ENCODE measurements around the gene MKLN1. TPM values are rescaled to one million over a fixed set of nuclear protein-coding genes. Genes with fewer than 3 reads are reported as not detected.
"Not testable (repeated sequence)": the region's sequence is repeated elsewhere in the genome, so short reads cannot be mapped to it uniquely, and the experiment has no call there.

MKLN1 gene
- total and polyA plus RNA-seq, 2 donors = 14.4 to 28.9 TPM

DNA sequence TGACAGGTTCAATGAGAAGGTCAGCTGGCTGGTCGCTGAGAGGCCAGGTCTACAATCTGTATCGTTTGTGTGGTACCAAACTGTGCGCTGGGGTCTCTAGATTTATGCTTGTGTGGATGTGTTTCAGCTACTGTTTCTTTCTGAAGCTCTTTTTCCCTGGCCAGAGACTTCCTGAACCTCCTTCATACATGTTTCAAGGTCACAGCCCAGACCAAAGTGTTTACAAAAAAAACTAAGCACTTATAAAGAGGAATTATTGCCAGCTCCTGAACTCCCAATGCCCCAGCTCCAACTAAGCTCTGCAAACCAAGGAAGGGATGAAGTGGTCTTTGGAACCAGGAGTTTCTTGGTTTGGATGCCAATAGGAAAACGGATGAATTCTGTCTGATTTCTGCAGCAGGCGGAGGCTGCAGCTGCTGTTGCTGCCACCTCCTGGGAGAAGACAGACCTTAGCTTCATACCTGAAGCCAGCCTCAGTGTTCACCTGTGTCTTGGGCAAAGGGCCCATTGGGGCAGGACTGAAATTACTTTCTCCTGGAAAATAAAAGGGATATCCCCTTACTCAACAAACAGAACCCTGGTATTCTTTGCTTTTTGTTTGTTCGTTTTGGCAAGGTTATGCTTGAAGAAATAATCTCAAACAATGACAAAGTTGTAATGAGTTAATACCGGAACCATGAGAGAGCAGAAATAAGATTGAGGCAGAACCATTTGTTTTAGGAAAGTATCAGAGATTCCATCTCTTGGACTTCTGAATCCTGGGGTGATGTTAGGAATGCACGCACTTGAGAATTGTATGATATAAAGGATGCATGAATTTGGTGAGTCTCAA is 24.6 kb upstream of the MKLN1 start:
- Histone ChIP-seq H3K27ac (ENCODE audit: low read depth in 1 of 2, low read length in 1 of 2) (no peak overlapping the region), H3K4me1 (ENCODE audit: control insufficient read depth in 2 of 2, insufficient read depth in 2 of 2, low read length in 2 of 2) (no peaks in the 10 kb centered on the region), H3K9me3 (ENCODE audit: control insufficient read depth in 2 of 2, insufficient read depth in 1 of 2, low read length in 1 of 2) (peaks cover 0 to 17% of the 10 kb centered on the region in 2 donors), H3K4me3 (ENCODE audit: low read length in 2 of 2) (no peak overlapping the region), H3K27me3 (ENCODE audit: control insufficient read depth in 2 of 2, insufficient read depth in 1 of 2, low read length in 1 of 2) (no peaks in the 10 kb centered on the region), H3K36me3 (ENCODE audit: control insufficient read depth in 2 of 2, insufficient read depth in 2 of 2, low read length in 1 of 2) (no peaks in the 10 kb centered on the region)
- peak in 2 of 9 donors; percentile 18 to 19 for DNase-seq (ENCODE audit: low read depth in 6 of 9, low spot score in 9 of 9)
- WGBS = 87% methylated on average over 8 of the region's 8 CpGs

DNA sequence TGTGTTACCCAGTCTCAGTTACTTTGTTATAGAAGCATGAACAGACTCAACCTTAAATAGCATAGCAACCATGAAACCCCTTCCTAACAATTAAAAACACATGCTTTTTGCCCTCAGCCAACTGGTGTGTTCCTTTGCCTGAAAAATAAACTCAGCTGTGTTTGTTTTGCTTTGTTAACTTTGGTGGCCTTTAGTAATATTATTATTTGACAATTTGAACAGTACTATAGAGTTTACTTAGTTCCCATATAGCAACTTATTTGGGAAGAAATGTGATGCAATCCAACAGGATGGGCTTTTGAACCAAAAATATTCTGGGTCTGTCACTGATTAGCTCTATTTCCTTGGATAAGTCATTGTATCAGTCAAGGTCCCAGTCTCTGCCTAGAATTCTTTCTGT is 22.5 kb upstream of the MKLN1 start:
- Histone ChIP-seq H3K27ac (ENCODE audit: low read depth in 1 of 2, low read length in 1 of 2) (no peak overlapping the region), H3K4me1 (ENCODE audit: control insufficient read depth in 2 of 2, insufficient read depth in 2 of 2, low read length in 2 of 2) (no peaks in the 10 kb centered on the region), H3K36me3 (ENCODE audit: control insufficient read depth in 2 of 2, insufficient read depth in 2 of 2, low read length in 1 of 2) (no peaks in the 10 kb centered on the region), H3K4me3 (ENCODE audit: low read length in 2 of 2) (no peak overlapping the region), H3K9me3 (ENCODE audit: control insufficient read depth in 2 of 2, insufficient read depth in 1 of 2, low read length in 1 of 2) (peaks cover 0 to 24% of the 10 kb centered on the region in 2 donors), H3K27me3 (ENCODE audit: control insufficient read depth in 2 of 2, insufficient read depth in 1 of 2, low read length in 1 of 2) (no peaks in the 10 kb centered on the region)
- no peak for DNase-seq (ENCODE audit: low read depth in 6 of 9, low spot score in 9 of 9)

DNA sequence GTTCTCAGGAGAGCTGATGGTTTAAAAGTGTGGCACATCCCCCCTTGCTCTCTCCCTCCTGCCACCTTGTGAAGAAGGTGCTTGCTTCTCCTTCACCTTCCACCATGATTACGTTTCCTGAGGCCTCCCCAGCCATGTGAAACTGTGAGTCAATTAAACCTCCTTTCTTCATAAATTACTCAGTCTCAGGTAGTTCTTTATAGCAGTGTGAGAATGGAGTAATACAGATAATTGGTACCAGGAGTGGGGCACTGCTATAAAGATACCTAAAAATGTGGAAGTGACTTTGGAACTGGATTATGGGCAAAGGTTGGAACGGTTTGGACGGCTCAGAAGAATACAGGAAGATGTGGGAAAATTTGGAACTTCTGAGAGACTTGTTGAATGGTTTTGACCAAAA is 21.6 kb upstream of the MKLN1 start:
- not testable (repeated sequence) for H3K4me1 ChIP-seq (ENCODE audit: control insufficient read depth in 2 of 2, insufficient read depth in 2 of 2, low read length in 2 of 2); H3K27ac ChIP-seq (ENCODE audit: low read depth in 1 of 2, low read length in 1 of 2); H3K27me3 ChIP-seq (ENCODE audit: control insufficient read depth in 2 of 2, insufficient read depth in 1 of 2, low read length in 1 of 2); H3K36me3 ChIP-seq (ENCODE audit: control insufficient read depth in 2 of 2, insufficient read depth in 2 of 2, low read length in 1 of 2); DNase-seq (ENCODE audit: low read depth in 6 of 9, low spot score in 9 of 9); H3K4me3 ChIP-seq (ENCODE audit: low read length in 2 of 2)
- 96% methylated on average over 3 of the region's 3 CpGs for WGBS
- H3K9me3 ChIP-seq (ENCODE audit: control insufficient read depth in 2 of 2, insufficient read depth in 1 of 2, low read length in 1 of 2) = peaks cover 0 to 24% of the 10 kb centered on the region in 2 donors

DNA sequence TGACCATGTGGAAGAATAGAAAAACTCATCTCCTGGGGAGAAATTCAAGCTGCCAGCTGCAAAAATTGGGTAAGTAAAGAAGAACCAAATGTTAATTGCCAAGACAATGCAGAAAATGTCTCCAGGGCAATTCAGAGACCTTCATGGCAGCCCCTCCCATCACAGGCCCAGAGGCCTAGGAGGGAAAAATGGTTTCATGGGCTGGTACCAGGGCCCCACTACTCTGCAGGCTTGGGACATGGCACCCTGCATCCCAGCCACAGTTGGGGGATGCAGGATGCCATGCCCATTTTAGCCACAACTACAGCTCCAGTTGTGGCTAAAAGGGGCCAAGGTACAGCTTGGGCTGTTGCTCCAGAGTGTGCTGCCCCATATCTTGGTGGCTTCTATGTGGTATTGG is 20.9 kb upstream of the MKLN1 start:
- Histone ChIP-seq H3K4me3 (ENCODE audit: low read length in 2 of 2) (no peak overlapping the region), H3K9me3 (ENCODE audit: control insufficient read depth in 2 of 2, insufficient read depth in 1 of 2, low read length in 1 of 2) (peaks cover 0 to 24% of the 10 kb centered on the region in 2 donors), H3K27me3 (ENCODE audit: control insufficient read depth in 2 of 2, insufficient read depth in 1 of 2, low read length in 1 of 2) (no peaks in the 10 kb centered on the region), H3K36me3 (ENCODE audit: control insufficient read depth in 2 of 2, insufficient read depth in 2 of 2, low read length in 1 of 2) (no peaks in the 10 kb centered on the region), H3K27ac (ENCODE audit: low read depth in 1 of 2, low read length in 1 of 2) (no peak overlapping the region), H3K4me1 (ENCODE audit: control insufficient read depth in 2 of 2, insufficient read depth in 2 of 2, low read length in 2 of 2) (no peaks in the 10 kb centered on the region)
- no peak for DNase-seq (ENCODE audit: low read depth in 6 of 9, low spot score in 9 of 9)

DNA sequence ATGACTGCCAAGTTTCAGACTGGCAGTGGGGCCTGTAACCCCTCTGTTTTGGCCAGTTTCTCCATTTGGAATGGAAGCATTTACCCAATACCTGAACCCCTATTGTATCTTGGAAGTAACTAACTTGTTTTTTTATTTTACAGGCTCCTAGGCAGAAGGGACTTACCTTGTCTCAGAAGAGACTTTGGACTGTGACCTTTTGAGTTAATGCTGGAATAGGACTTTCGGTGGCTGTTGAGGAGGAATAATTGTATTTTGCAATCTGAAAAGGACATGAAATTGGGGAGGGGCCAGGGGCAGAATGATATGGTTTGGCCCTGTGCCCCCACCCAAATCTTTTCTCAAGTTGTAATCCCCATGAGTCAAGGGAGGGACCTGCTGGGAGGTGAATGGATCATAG is 20.0 kb upstream of the MKLN1 start:
- no peaks in the 10 kb centered on the region for H3K4me1 ChIP-seq (ENCODE audit: control insufficient read depth in 2 of 2, insufficient read depth in 2 of 2, low read length in 2 of 2)
- 100% methylated on average over 1 of the region's 1 CpG for WGBS

DNA sequence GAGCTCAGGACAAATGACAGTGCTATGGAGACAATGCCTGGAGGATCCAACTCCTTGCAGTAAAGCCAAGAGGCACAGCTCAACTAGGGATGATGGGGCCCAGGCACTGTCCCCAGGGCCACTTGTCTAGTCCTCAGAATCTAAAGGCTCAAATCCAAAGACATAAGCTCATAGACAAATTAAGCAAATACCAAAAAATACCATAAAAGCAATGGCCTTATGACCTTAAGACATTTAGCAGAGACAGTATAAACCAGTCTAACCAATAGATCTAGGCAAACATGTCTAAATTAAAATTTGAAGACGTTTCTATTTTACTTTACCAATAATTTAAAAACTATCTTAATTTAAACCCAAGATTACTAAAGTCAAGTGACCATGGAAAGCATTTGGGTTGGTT is 14.8 kb upstream of the MKLN1 start:
- WGBS = 88% methylated on average over 1 of the region's 1 CpG
- Histone ChIP-seq H3K27me3 (ENCODE audit: control insufficient read depth in 2 of 2, insufficient read depth in 1 of 2, low read length in 1 of 2) (no peaks in the 10 kb centered on the region), H3K27ac (ENCODE audit: low read depth in 1 of 2, low read length in 1 of 2) (no peak overlapping the region), H3K9me3 (ENCODE audit: control insufficient read depth in 2 of 2, insufficient read depth in 1 of 2, low read length in 1 of 2) (peaks cover 0 to 12% of the 10 kb centered on the region in 2 donors), H3K4me3 (ENCODE audit: low read length in 2 of 2) (no peak overlapping the region), H3K36me3 (ENCODE audit: control insufficient read depth in 2 of 2, insufficient read depth in 2 of 2, low read length in 1 of 2) (no peaks in the 10 kb centered on the region), H3K4me1 (ENCODE audit: control insufficient read depth in 2 of 2, insufficient read depth in 2 of 2, low read length in 2 of 2) (no peaks in the 10 kb centered on the region)
- no peak for DNase-seq (ENCODE audit: low read depth in 6 of 9, low spot score in 9 of 9)

More for the DNA sequence above, 20.0 kb upstream of the MKLN1 start:
- Histone ChIP-seq H3K9me3 (ENCODE audit: control insufficient read depth in 2 of 2, insufficient read depth in 1 of 2, low read length in 1 of 2) (peaks cover 0 to 24% of the 10 kb centered on the region in 2 donors), H3K27me3 (ENCODE audit: control insufficient read depth in 2 of 2, insufficient read depth in 1 of 2, low read length in 1 of 2) (no peaks in the 10 kb centered on the region), H3K36me3 (ENCODE audit: control insufficient read depth in 2 of 2, insufficient read depth in 2 of 2, low read length in 1 of 2) (no peaks in the 10 kb centered on the region), H3K4me3 (ENCODE audit: low read length in 2 of 2) (no peak overlapping the region), H3K27ac (ENCODE audit: low read depth in 1 of 2, low read length in 1 of 2) (no peak overlapping the region)
- DNase-seq (ENCODE audit: low read depth in 6 of 9, low spot score in 9 of 9) = no peak

DNA sequence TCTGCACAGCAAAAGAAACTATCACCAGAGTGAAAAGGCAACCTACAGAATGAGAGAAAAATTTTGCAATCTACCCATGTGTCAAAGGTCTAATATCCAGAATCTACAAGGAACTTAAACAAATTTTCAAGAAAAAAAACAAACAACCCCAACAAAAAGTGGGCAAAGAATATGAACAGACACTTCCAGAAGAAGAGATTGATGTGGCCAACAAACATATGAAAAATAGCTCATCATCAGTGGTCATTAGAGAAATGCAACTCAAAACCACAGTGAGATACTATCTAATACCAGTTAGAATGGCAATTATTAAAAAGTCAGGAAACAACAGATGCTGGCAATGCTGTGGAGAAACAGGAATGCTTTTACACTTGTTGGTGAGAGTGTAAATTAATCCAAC is 7.1 kb upstream of the MKLN1 start:
- Histone ChIP-seq H3K27me3 (ENCODE audit: control insufficient read depth in 2 of 2, insufficient read depth in 1 of 2, low read length in 1 of 2) (no peaks in the 10 kb centered on the region), H3K36me3 (ENCODE audit: control insufficient read depth in 2 of 2, insufficient read depth in 2 of 2, low read length in 1 of 2) (no peaks in the 10 kb centered on the region), H3K27ac (ENCODE audit: low read depth in 1 of 2, low read length in 1 of 2) (no peak overlapping the region), H3K4me3 (ENCODE audit: low read length in 2 of 2) (no peak overlapping the region), H3K9me3 (ENCODE audit: control insufficient read depth in 2 of 2, insufficient read depth in 1 of 2, low read length in 1 of 2) (no peaks in the 10 kb centered on the region), H3K4me1 (ENCODE audit: control insufficient read depth in 2 of 2, insufficient read depth in 2 of 2, low read length in 2 of 2) (no peaks in the 10 kb centered on the region)
- DNase-seq (ENCODE audit: low read depth in 6 of 9, low spot score in 9 of 9) = no peak

DNA sequence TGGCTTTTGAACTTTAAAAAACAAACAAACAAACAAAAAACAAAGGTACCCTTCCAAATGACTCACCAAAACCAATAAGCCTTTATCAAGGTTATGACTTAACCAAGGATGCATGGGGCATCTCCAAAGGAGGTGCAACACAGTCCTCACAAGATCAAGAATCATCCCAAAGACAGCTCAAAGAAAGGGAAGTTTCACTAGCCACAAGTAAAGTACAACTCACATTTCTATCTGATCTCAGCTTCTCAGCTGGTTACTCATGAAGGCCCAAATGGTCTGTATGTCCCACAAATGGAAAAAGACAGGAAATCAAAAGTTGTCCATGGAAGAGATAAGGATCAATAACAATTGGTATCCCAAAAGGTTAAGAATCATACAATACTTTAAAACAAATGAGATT is 6.0 kb upstream of the MKLN1 start:
- Histone ChIP-seq H3K4me3 (ENCODE audit: low read length in 2 of 2) (no peak overlapping the region), H3K27ac (ENCODE audit: low read depth in 1 of 2, low read length in 1 of 2) (no peak overlapping the region), H3K4me1 (ENCODE audit: control insufficient read depth in 2 of 2, insufficient read depth in 2 of 2, low read length in 2 of 2) (peaks cover 0 to under 1% of the 10 kb centered on the region in 2 donors), H3K36me3 (ENCODE audit: control insufficient read depth in 2 of 2, insufficient read depth in 2 of 2, low read length in 1 of 2) (no peaks in the 10 kb centered on the region), H3K27me3 (ENCODE audit: control insufficient read depth in 2 of 2, insufficient read depth in 1 of 2, low read length in 1 of 2) (no peaks in the 10 kb centered on the region), H3K9me3 (ENCODE audit: control insufficient read depth in 2 of 2, insufficient read depth in 1 of 2, low read length in 1 of 2) (no peaks in the 10 kb centered on the region)
- no peak for DNase-seq (ENCODE audit: low read depth in 6 of 9, low spot score in 9 of 9)

DNA sequence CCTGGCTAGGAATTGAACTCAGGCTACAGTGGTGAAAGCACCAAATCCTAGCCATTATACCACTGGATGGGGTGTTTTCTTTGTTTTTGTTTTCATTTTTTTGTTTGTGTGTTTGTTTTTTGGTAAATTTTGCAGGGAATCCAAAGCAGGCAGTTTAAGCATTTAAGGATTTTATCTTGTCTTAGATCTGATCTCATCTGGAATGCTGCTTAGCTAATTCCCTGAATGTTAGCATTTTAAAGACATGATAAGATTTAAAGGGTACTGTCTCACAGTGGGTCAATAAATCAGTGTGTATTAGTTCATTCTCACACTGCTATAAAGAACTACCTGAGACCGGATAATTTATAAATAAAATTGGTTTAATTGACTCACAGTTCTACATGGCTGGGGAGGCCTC is 5.6 kb upstream of the MKLN1 start:
- H3K27me3 ChIP-seq (ENCODE audit: control insufficient read depth in 2 of 2, insufficient read depth in 1 of 2, low read length in 1 of 2) = no peaks in the 10 kb centered on the region
- no peak for DNase-seq (ENCODE audit: low read depth in 6 of 9, low spot score in 9 of 9)
- peaks cover 0 to 4% of the 10 kb centered on the region in 2 donors for H3K4me1 ChIP-seq (ENCODE audit: control insufficient read depth in 2 of 2, insufficient read depth in 2 of 2, low read length in 2 of 2)
- no peaks in the 10 kb centered on the region for H3K36me3 ChIP-seq (ENCODE audit: control insufficient read depth in 2 of 2, insufficient read depth in 2 of 2, low read length in 1 of 2)
- WGBS = 97% methylated on average over 1 of the region's 1 CpG
- no peak overlapping the region for H3K4me3 ChIP-seq (ENCODE audit: low read length in 2 of 2)
- H3K27ac ChIP-seq (ENCODE audit: low read depth in 1 of 2, low read length in 1 of 2) = no peak overlapping the region
- H3K9me3 ChIP-seq (ENCODE audit: control insufficient read depth in 2 of 2, insufficient read depth in 1 of 2, low read length in 1 of 2) = no peaks in the 10 kb centered on the region

All from thymus (tissue), 11 donors.